Colonic mucosa (tissue), 4 donors: ENCODE measurements around the gene ATAD2B. TPM values are rescaled to one million over a fixed set of nuclear protein-coding genes. Genes with fewer than 3 reads are reported as not detected.

Experiments used
- DNase-seq: peaks from one replicate; pipeline ENCODE4 v3.0.0-alpha.2; 2020
- H3K27ac ChIP-seq: fragments of 200-600 bp; one replicate; pipeline ENCODE4 v1.8.0; 2021
- H3K27me3 ChIP-seq: fragments of 200-600 bp; one replicate; pipeline ENCODE4 v1.8.0; 2021
- H3K36me3 ChIP-seq: fragments of 200-600 bp; one replicate; pipeline ENCODE4 v1.8.0; 2021
- H3K4me1 ChIP-seq: fragments of 200-600 bp; one replicate; pipeline ENCODE4 v1.8.0; 2021; ENCODE audit warnings: mild to moderate bottlenecking
- H3K4me3 ChIP-seq: fragments of 200-600 bp; one replicate; pipeline ENCODE4 v1.8.0; 2021
- H3K9ac ChIP-seq, 2 donors: one replicate each; pipeline ENCODE4 v1.7.0; 2013; ENCODE audit warnings: control low read depth in 2 of 2, low read depth in 2 of 2, low read length in 2 of 2
- H3K9me3 ChIP-seq: fragments of 200-600 bp; one replicate; pipeline ENCODE4 v1.8.0; 2021
- intact Hi-C: fragments of 100-400 bp; cut with DNase I; formaldehyde crosslinking; loops from one replicate; pipeline ENCODE4 v1.14.1; 2022
- total RNA-seq, 2 donors: library from RNA; stranded (reverse); fragmentation: NEBNext Ultra II Directional in 1 of 2; extraction: Animal tissue kit (Norgen Biotek cat#: 25700) in 1 of 2; gene quantifications; one replicate each; pipeline ENCODE4 v1.2.1, GENCODE V29; 2021
- TF ChIP-seq, protein P1 (sequence below): fragments of 200-600 bp; IDR thresholded peaks from one replicate; pipeline ENCODE4 v1.8.0; 2022; ENCODE audit warnings: antibody characterized with exemption, mild to moderate bottlenecking
- donor health status: healthy.
- donor health status: DM: no; HTN: no; CAD: no.
- donor health status: DM: no; HTN: no; CAD: no.

The ATAD2B gene
- total RNA-seq, 2 donors from 2014 or later: 19.2 to 21.7 TPM

DNA sequence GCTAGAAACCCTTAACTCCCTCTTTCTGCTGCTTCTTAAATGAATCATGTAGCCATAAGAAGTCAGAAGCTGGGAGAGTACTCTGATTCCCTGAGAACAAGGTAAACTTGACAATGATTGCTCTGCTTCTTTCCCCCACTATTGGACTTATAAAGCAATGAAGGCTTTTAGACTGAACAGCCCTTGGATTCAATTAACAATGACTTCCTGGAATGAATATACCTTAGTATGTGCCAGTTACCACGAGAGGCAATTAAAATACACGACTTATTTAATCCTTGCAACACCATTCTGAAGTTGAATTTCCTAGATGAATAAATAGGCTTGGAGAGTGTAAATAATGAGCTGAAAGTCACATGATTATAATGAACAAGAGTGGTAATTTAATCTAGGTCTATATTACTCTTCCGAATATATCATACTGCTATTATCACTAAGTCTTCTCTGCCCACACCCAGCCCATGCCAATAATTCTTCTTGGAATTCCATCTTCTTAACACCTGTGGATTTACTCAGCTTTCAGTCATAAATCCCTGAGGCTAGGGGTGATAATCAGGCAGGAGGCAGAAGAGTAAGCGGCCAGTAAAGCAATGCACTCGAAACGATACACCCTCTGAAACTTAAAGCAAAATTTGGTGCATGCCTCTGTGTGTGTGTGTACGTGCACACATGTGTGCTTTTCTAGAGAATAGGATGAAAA lies 170.2 kb downstream of the ATAD2B start:
- H3K36me3 ChIP-seq: no peaks in the 10 kb centered on the region
- H3K9ac ChIP-seq: no peak overlapping the region
- intact Hi-C loops: no loop called here
- no peaks in the 10 kb centered on the region for H3K27me3 ChIP-seq
- no peak overlapping the region for H3K4me3 ChIP-seq
- no peak overlapping the region for H3K27ac ChIP-seq
- H3K9me3 ChIP-seq: no peaks in the 10 kb centered on the region
- H3K4me1 ChIP-seq: no peaks in the 10 kb centered on the region
- TF ChIP-seq, protein P1, sequence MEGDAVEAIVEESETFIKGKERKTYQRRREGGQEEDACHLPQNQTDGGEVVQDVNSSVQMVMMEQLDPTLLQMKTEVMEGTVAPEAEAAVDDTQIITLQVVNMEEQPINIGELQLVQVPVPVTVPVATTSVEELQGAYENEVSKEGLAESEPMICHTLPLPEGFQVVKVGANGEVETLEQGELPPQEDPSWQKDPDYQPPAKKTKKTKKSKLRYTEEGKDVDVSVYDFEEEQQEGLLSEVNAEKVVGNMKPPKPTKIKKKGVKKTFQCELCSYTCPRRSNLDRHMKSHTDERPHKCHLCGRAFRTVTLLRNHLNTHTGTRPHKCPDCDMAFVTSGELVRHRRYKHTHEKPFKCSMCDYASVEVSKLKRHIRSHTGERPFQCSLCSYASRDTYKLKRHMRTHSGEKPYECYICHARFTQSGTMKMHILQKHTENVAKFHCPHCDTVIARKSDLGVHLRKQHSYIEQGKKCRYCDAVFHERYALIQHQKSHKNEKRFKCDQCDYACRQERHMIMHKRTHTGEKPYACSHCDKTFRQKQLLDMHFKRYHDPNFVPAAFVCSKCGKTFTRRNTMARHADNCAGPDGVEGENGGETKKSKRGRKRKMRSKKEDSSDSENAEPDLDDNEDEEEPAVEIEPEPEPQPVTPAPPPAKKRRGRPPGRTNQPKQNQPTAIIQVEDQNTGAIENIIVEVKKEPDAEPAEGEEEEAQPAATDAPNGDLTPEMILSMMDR: no peak
- DNase-seq: no peak

DNA sequence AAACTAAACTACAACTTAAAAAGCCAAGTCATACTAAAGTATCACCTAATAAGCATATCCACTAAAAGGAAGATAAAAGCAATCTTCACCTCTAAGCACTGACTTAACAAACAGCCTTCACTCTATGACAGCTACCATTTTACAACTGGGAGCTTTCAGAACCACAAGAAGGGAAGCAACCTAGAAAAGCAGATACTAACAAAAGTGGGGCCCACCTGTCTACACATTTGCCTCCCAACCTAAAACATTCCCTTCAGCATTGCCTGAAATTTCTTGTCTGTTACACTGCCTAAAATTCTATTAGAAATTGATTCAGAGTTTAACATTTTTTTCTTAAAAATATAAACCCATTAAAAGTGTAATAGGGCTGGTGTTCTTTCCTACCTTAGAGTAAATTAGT lies 172.0 kb downstream of the ATAD2B start:
- intact Hi-C loops: no loop called here
- no peak overlapping the region for H3K4me3 ChIP-seq
- H3K9ac ChIP-seq: no peak overlapping the region

DNA sequence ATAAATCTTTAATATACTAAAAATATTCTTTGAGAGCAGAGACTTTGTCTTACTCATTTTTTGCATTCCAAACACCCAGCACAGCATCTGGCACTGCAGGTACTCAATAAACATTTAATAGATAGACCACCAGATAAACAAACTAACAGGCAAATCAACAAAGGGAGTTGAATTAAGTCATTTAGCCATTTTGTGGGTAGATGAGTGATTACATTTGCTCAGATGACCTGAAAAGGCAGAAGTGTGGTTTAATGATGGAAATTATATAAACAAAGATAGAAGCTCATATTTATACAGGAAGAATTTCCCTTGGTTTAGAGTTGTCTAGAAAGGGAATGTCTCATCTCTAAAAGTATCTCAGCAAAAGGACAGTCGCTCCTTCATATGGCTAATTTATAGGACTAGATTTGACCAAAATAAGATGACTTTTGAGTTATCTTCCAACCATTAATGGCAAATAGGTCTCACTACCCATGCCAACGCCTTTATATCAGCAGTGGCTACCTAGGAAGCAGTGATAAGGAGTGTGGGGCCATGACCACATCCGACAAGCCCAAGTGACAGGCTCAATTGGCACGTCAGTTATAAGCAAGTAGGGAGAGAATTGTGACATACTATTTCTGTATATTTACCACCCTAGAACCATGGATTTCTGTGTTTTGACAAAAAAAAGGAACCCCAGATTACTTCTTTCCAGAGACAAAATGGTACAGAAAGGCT lies 173.5 kb downstream of the ATAD2B start:
- Histone ChIP-seq H3K4me1 (no peaks in the 10 kb centered on the region), H3K9me3 (no peaks in the 10 kb centered on the region), H3K4me3 (no peak overlapping the region), H3K27me3 (no peaks in the 10 kb centered on the region), H3K9ac (no peak overlapping the region), H3K36me3 (no peaks in the 10 kb centered on the region), H3K27ac (no peak overlapping the region)
- intact Hi-C loops: no loop called here
- no peak for DNase-seq
- TF ChIP-seq, protein P1: no peak

More for the DNA sequence above, 172.0 kb downstream of the ATAD2B start:
- no peaks in the 10 kb centered on the region for H3K9me3 ChIP-seq
- H3K36me3 ChIP-seq: no peaks in the 10 kb centered on the region
- H3K27ac ChIP-seq: no peak overlapping the region
- TF ChIP-seq, protein P1: no peak
- DNase-seq: no peak
- H3K4me1 ChIP-seq: no peaks in the 10 kb centered on the region
- no peaks in the 10 kb centered on the region for H3K27me3 ChIP-seq

DNA sequence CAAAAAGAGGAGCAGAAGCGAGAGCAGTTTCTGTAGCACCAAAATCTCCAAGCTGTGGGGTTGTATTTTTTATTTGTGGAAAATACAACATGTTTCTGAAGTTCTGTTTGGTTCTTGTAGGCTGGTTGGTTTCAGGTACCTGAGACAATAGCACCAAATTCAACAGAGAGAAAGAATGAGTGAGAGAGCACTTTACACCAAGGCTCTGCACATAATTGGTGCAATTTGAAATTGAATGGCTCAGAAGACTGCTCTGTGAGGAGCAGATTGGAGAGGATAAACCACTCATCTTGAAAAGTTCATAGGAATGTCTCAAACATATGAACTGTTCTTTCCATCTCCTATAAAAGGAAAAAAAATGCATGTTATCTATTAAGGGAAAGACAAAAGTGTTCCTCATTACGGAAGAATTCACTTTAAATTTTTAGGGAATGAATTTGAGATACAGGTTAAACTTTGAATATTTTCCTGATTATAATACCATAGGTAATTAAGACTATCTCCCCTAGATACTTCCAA lies 175.1 kb downstream of the ATAD2B start:
- no peaks in the 10 kb centered on the region for H3K4me1 ChIP-seq
- no peaks in the 10 kb centered on the region for H3K36me3 ChIP-seq
- no peak overlapping the region for H3K9ac ChIP-seq
- H3K4me3 ChIP-seq: no peak overlapping the region
- TF ChIP-seq, protein P1: no peak
- no peaks in the 10 kb centered on the region for H3K9me3 ChIP-seq
- H3K27ac ChIP-seq: no peak overlapping the region
- intact Hi-C loops: no loop called here
- no peaks in the 10 kb centered on the region for H3K27me3 ChIP-seq
- no peak for DNase-seq

DNA sequence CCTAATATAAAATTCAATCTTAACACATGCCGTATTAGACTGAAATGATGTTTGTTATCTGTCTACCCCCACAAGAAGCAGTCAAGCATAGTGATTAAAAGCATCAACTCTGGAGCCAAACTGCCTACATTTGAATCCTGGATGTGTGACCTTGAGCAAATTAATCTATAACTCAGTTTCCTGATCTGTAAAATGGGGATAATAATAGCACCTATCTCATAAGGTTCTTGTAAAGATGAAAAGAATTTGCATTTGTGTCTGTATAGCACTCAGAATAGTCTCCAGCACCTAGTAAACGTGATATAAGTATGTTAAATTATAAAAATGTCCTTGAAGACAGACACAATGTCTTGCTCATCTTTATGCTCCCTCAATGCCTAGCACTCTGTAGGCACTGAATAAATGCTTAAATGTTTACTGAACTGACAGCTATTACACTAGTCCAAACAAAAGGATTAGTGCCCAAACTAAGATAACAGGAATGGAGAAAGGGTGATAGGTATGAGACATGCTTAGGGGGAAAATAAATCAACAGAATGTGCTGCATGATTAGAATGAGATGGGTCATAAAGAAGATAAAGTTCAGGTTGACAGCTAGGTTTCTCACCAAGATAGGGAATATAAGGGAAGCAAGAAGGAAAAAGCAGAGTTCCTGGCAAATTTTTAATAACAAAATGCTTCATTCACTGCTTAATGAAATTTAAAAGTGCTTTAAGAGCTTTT lies 180.6 kb downstream of the ATAD2B start:
- H3K27me3 ChIP-seq: no peaks in the 10 kb centered on the region
- no peak overlapping the region for H3K27ac ChIP-seq
- intact Hi-C loops: no loop called here
- H3K4me1 ChIP-seq: no peaks in the 10 kb centered on the region
- no peaks in the 10 kb centered on the region for H3K36me3 ChIP-seq
- H3K4me3 ChIP-seq: no peak overlapping the region
- H3K9ac ChIP-seq: no peak overlapping the region
- DNase-seq: no peak
- TF ChIP-seq, protein P1: no peak
- no peaks in the 10 kb centered on the region for H3K9me3 ChIP-seq
